Measurements from ENCODE around the gene KCTD14. TPM values are rescaled to one million over a fixed set of nuclear protein-coding genes. Genes with fewer than 3 reads are reported as not detected.

The KCTD14 gene
- total RNA-seq, 1 donor from 2014 or later: 1.0 TPM

- no peak for FAIRE-seq
- H3K4me1 Mint-ChIP-seq (ENCODE audit: low read depth, unreplicated experiment): peaks cover 8% of the 10 kb centered on the region
- Histone ChIP-seq H4K20me1 (ENCODE audit: insufficient read depth, low read length) (peaks cover 71% of the 10 kb centered on the region), H3K27ac (ENCODE audit: low read depth, low read length) (no peak overlapping the region), H3K27me3 (ENCODE audit: insufficient read depth, low read length) (no peaks in the 10 kb centered on the region), H3K4me3 (ENCODE audit: insufficient read depth, low read depth, low read length) (no peak overlapping the region), H2AFZ (ENCODE audit: low read depth, low read length) (no peak overlapping the region), H3K36me3 (ENCODE audit: insufficient read depth, low read length) (peaks cover 32% of the 10 kb centered on the region), H3K4me2 (ENCODE audit: low read length) (no peak overlapping the region), H3K79me2 (ENCODE audit: insufficient read depth, low read length) (peaks cover 68% of the 10 kb centered on the region), H3K9me3 (ENCODE audit: insufficient read depth, low read depth, low read length) (no peaks in the 10 kb centered on the region), H3K4me1 (ENCODE audit: insufficient read depth, low read length) (peaks cover 4% of the 10 kb centered on the region), H3K9ac (ENCODE audit: low read length) (no peak overlapping the region)
- no peak overlapping the region for H3K27ac Mint-ChIP-seq (ENCODE audit: unreplicated experiment)
- peaks cover 6% of the 10 kb centered on the region for H3K36me3 Mint-ChIP-seq (ENCODE audit: low read depth, unreplicated experiment)
- H3K27me3 Mint-ChIP-seq (ENCODE audit: low read depth, unreplicated experiment): no peaks in the 10 kb centered on the region
- H3K4me3 Mint-ChIP-seq (ENCODE audit: unreplicated experiment): no peak overlapping the region
- TF ChIP-seq, protein P1, sequence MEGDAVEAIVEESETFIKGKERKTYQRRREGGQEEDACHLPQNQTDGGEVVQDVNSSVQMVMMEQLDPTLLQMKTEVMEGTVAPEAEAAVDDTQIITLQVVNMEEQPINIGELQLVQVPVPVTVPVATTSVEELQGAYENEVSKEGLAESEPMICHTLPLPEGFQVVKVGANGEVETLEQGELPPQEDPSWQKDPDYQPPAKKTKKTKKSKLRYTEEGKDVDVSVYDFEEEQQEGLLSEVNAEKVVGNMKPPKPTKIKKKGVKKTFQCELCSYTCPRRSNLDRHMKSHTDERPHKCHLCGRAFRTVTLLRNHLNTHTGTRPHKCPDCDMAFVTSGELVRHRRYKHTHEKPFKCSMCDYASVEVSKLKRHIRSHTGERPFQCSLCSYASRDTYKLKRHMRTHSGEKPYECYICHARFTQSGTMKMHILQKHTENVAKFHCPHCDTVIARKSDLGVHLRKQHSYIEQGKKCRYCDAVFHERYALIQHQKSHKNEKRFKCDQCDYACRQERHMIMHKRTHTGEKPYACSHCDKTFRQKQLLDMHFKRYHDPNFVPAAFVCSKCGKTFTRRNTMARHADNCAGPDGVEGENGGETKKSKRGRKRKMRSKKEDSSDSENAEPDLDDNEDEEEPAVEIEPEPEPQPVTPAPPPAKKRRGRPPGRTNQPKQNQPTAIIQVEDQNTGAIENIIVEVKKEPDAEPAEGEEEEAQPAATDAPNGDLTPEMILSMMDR (IDR thresholded peaks at IDR 0.05; ENCODE audit: insufficient read depth, low read depth, low read length): no peak
- TF ChIP-seq EZH2 (IDR thresholded peaks at IDR 0.05; ENCODE audit: insufficient read depth, low read length): no peak
- DNase-seq (ENCODE audit: low read depth): no peak
- peaks cover 1% of the 10 kb centered on the region for H3K9me3 Mint-ChIP-seq (ENCODE audit: unreplicated experiment)
These were observed 48.6 kb upstream of the KCTD14 start for GRCh38 chr11:78071717-78072116.

DNA sequence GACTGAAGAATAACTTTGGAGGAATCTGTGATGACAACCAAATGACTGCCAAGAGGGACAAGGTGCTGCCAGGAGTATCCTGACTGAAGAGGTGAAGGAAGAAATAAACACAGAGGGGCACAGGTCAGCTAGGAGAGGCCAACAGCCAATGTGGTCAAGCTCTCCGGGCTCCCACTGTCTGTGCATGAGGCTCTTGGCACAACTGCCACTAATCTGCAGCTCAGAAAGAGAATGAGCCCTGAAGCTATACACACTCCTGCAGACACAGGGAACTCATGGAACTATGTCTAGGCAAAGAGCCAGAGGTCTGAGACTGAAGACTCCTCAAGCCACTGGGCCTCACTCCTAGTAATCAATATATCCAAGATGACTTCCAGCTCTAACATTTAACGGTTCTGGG lies 47.5 kb upstream of the KCTD14 start:
- Histone ChIP-seq H4K20me1 (ENCODE audit: insufficient read depth, low read length) (peaks cover 61% of the 10 kb centered on the region), H3K27ac (ENCODE audit: low read depth, low read length) (no peak overlapping the region), H3K27me3 (ENCODE audit: insufficient read depth, low read length) (no peaks in the 10 kb centered on the region), H3K4me3 (ENCODE audit: insufficient read depth, low read depth, low read length) (no peak overlapping the region), H3K4me2 (ENCODE audit: low read length) (no peak overlapping the region), H3K79me2 (ENCODE audit: insufficient read depth, low read length) (peaks cover 58% of the 10 kb centered on the region), H3K4me1 (ENCODE audit: insufficient read depth, low read length) (no peaks in the 10 kb centered on the region), H3K9me3 (ENCODE audit: insufficient read depth, low read depth, low read length) (no peaks in the 10 kb centered on the region), H3K36me3 (ENCODE audit: insufficient read depth, low read length) (peaks cover 32% of the 10 kb centered on the region), H3K9ac (ENCODE audit: low read length) (no peak overlapping the region), H2AFZ (ENCODE audit: low read depth, low read length) (no peak overlapping the region)
- Mint-ChIP-seq H3K4me3 (ENCODE audit: unreplicated experiment) (no peak overlapping the region), H3K27me3 (ENCODE audit: low read depth, unreplicated experiment) (no peaks in the 10 kb centered on the region), H3K27ac (ENCODE audit: unreplicated experiment) (no peak overlapping the region), H3K4me1 (ENCODE audit: low read depth, unreplicated experiment) (peaks cover 11% of the 10 kb centered on the region), H3K36me3 (ENCODE audit: low read depth, unreplicated experiment) (peaks cover 6% of the 10 kb centered on the region), H3K9me3 (ENCODE audit: unreplicated experiment) (peaks cover 2% of the 10 kb centered on the region)
- FAIRE-seq (no peak), DNase-seq (ENCODE audit: low read depth) (no peak)
- TF ChIP-seq EZH2 (IDR thresholded peaks at IDR 0.05; ENCODE audit: insufficient read depth, low read length): no peak
- TF ChIP-seq, protein P1 (IDR thresholded peaks at IDR 0.05; ENCODE audit: insufficient read depth, low read depth, low read length): no peak

GRCh38 chr11:78069465-78069864 lies 46.4 kb upstream of the KCTD14 start:
- peaks cover 32% of the 10 kb centered on the region for H3K36me3 ChIP-seq (ENCODE audit: insufficient read depth, low read length)
- FAIRE-seq: no peak

More at GRCh38 chr11:78069465-78069864, 46.4 kb upstream of the KCTD14 start:
- H4K20me1 ChIP-seq (ENCODE audit: insufficient read depth, low read length): peaks cover 52% of the 10 kb centered on the region
- H2AFZ ChIP-seq (ENCODE audit: low read depth, low read length): no peak overlapping the region
- Mint-ChIP-seq H3K27ac (ENCODE audit: unreplicated experiment) (no peak overlapping the region), H3K27me3 (ENCODE audit: low read depth, unreplicated experiment) (no peaks in the 10 kb centered on the region), H3K4me1 (ENCODE audit: low read depth, unreplicated experiment) (peaks cover 6% of the 10 kb centered on the region), H3K9me3 (ENCODE audit: unreplicated experiment) (peaks cover 2% of the 10 kb centered on the region), H3K4me3 (ENCODE audit: unreplicated experiment) (no peak overlapping the region), H3K36me3 (ENCODE audit: low read depth, unreplicated experiment) (peaks cover 9% of the 10 kb centered on the region)
- H3K9me3 ChIP-seq (ENCODE audit: insufficient read depth, low read depth, low read length): no peaks in the 10 kb centered on the region
- H3K4me2 ChIP-seq (ENCODE audit: low read length): no peak overlapping the region
- H3K4me1 ChIP-seq (ENCODE audit: insufficient read depth, low read length): no peaks in the 10 kb centered on the region
- H3K79me2 ChIP-seq (ENCODE audit: insufficient read depth, low read length): peaks cover 46% of the 10 kb centered on the region
- no peak for DNase-seq (ENCODE audit: low read depth)
- H3K27ac ChIP-seq (ENCODE audit: low read depth, low read length): no peak overlapping the region
- TF ChIP-seq, protein P1 (IDR thresholded peaks at IDR 0.05; ENCODE audit: insufficient read depth, low read depth, low read length): no peak
- TF ChIP-seq EZH2 (IDR thresholded peaks at IDR 0.05; ENCODE audit: insufficient read depth, low read length): no peak
- no peak overlapping the region for H3K9ac ChIP-seq (ENCODE audit: low read length)
- no peaks in the 10 kb centered on the region for H3K27me3 ChIP-seq (ENCODE audit: insufficient read depth, low read length)
- no peak overlapping the region for H3K4me3 ChIP-seq (ENCODE audit: insufficient read depth, low read depth, low read length)
